Smooth muscle cell (in vitro differentiated cells): ENCODE data around the gene ADAM15. TPM values are rescaled to one million over a fixed set of nuclear protein-coding genes. Genes with fewer than 3 reads are reported as not detected.

Source experiments
- DNase-seq: peaks from one replicate; lab custom pipeline; 2025; ENCODE audit not compliant: unreplicated experiment; lab: John Stamatoyannopoulos, UW
- H2AFZ ChIP-seq: fragments of 200-600 bp; sonication (generic); 2 replicates; pipeline ENCODE4 v1.6.0; 2016; ENCODE audit warnings: antibody characterized with exemption, low read depth, mild to moderate bottlenecking
- H3F3A ChIP-seq: fragments of 200-600 bp; sonication (generic); 2 replicates; pipeline ENCODE4 v1.6.0; 2017; ENCODE audit warnings: antibody characterized with exemption, low read depth
- H3K27ac ChIP-seq: fragments of 200-600 bp; sonication (generic); 2 replicates; pipeline ENCODE4 v1.5.1; 2016; ENCODE audit warnings: low read depth, mild to moderate bottlenecking
- H3K27me3 ChIP-seq: fragments of 200-600 bp; sonication (generic); 2 replicates; pipeline ENCODE4 v1.6.1; 2016; ENCODE audit warnings: low read depth, mild to moderate bottlenecking
- H3K36me3 ChIP-seq: fragments of 200-600 bp; sonication (generic); 2 replicates; pipeline ENCODE4 v1.5.1; 2016; ENCODE audit warnings: low read depth
- H3K4me1 ChIP-seq: fragments of 200-600 bp; sonication (generic); 2 replicates; pipeline ENCODE4 v1.5.1; 2016; ENCODE audit warnings: low read depth
- H3K4me2 ChIP-seq: fragments of 200-600 bp; sonication (generic); 2 replicates; pipeline ENCODE4 v1.6.0; 2016; ENCODE audit warnings: mild to moderate bottlenecking
- H3K4me3 ChIP-seq: fragments of 200-600 bp; sonication (generic); 2 replicates; pipeline ENCODE4 v1.5.1; 2016; ENCODE audit warnings: mild to moderate bottlenecking
- H3K79me2 ChIP-seq: fragments of 200-600 bp; sonication (generic); 2 replicates; pipeline ENCODE4 v1.6.0; 2016; ENCODE audit warnings: low read depth, mild to moderate bottlenecking
- H3K9ac ChIP-seq: fragments of 200-600 bp; sonication (generic); 2 replicates; pipeline ENCODE4 v1.6.0; 2016; ENCODE audit warnings: low read depth
- H3K9me3 ChIP-seq: fragments of 200-600 bp; sonication (generic); replicated peaks from 2 replicates; pipeline ENCODE4 v1.5.1; 2016; ENCODE audit warnings: low read depth
- H4K20me1 ChIP-seq: fragments of 200-600 bp; sonication (generic); 2 replicates; pipeline ENCODE4 v1.6.0; 2016; ENCODE audit warnings: low read depth
- CTCF ChIP-seq: fragments of 200-600 bp; sonication (generic); IDR thresholded peaks from 2 replicates; pipeline ENCODE4 v1.5.1; 2017; ENCODE audit warnings: borderline replicate concordance, mild to moderate bottlenecking, antibody characterized with exemption; ENCODE audit not compliant: insufficient read depth, poor library complexity, severe bottlenecking
- WGBS: methylation state at CpG from one replicate; pipeline ENCODE4 v1.1.7; 2016; ENCODE audit warnings: low lambda C conversion rate; 5-methylcytosine and 5-hydroxymethylcytosine counted together
- polyA plus RNA-seq: library from polyadenylated mRNA; unstranded; fragments of >200 nt; fragmentation: Nextera tagmentation; extraction: Ambion mirVana; gene quantifications from 2 replicates; pipeline ENCODE4 v1.2.1, GENCODE V29; 2016
- total RNA-seq: library from RNA; depleted of rRNA; stranded (reverse); fragments of >200 nt; gene quantifications from 2 replicates; pipeline ENCODE4 v1.2.3, GENCODE V29; 2014

The ADAM15 gene
- total and polyA plus RNA-seq, 2 experiments from 2014 or later = 41.2 to 45.4 TPM

DNA sequence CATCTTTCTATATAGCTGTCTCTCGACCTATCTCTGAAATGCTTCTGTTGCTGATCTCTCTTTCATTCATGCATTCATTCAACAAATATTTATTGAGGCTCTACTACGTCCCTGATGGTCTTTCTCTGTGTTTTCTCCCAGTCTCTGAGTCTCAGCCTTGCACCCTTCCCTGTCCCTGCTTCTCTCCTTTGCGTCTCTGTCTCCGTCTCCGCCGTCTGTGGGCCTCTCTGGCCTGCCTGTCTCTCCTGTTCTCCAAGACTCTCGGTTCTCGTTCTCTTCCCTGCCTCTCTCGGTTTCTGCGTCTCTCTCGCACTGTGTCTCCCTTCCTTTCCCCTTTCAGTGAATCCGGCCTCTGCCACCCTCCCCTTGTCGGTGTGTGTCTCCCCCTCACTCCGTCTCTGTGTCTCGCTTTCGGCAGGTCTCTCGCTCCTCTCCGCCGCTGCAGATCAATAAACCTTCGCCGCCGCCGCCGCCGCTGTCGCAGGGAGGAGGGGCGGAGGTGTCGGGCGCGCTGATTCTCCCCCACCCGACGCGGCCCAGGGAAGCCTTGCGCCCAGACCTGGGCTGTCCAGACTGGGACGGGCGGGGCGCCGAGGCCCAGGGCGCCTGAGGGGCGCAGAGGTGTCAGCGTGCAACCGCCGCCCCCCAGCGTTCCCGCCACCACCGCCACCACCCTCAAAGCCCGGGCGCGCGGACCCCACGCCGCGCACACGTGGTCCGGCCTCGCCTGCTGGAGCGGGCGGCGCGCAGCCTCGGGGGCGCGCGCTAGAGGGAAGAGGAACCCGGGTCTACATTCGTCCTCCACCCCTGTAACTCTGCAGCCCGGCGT, 30.6 kb downstream of the ADAM15 start:
- peak overlapping the region; percentile 97 for H3K4me2 ChIP-seq
- 3% methylated on average over 57 of the region's 68 CpGs for WGBS
- DNase-seq = no peak

DNA sequence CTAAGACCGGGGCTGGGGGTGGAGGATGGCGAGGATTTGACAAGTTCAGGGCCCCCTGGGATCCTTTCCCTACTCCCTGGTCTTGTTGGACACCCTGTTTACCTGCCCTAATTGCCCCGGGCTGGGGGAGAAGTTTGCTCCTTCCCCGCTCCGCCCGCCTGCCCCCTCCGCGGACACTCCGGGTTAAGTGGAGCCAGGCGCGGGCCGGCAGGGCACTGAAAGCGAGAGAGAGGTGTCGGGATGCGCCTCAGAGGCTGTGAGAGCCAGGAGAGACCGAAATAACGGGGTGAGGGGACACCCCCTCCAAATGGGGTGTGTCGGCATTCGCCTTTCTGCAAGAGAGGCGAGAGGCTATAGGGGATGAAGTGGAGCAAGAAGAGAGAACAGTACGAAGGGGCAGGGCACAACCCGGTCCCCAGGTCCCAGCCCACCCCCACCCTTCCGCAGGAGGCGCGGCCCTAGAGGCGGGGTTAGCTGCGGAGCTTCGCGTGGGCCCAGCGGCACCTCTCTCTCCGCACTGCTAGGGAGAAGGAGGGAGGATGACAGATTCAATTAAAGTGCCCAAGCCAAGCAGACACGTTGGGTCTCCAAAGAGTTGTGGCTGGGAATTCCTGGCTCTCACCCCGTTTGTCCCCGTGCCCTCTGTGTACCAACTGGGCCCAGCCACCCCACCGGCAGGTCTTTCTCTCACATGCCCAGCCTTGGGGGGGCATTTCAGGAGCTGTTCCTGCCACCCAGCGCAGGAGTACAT, 31.4 kb downstream of the ADAM15 start:
- no peak for DNase-seq
- peaks cover 35% of the 10 kb centered on the region for H3K4me1 ChIP-seq
- no peak overlapping the region for H3K9ac ChIP-seq

More for the DNA sequence above, 30.6 kb downstream of the ADAM15 start:
- Histone ChIP-seq H3K4me1 (peaks cover 35% of the 10 kb centered on the region), H4K20me1 (peaks cover 14% of the 10 kb centered on the region), H3F3A (peaks cover 7% of the 10 kb centered on the region), H3K27ac (no peak overlapping the region), H3K36me3 (no peaks in the 10 kb centered on the region), H3K27me3 (peaks cover 53% of the 10 kb centered on the region), H3K79me2 (no peaks in the 10 kb centered on the region), H2AFZ (no peak overlapping the region), H3K9me3 (no peaks in the 10 kb centered on the region), H3K9ac (no peak overlapping the region), H3K4me3 (peak overlapping the region; percentile 60)
- no peak for TF ChIP-seq CTCF

DNA sequence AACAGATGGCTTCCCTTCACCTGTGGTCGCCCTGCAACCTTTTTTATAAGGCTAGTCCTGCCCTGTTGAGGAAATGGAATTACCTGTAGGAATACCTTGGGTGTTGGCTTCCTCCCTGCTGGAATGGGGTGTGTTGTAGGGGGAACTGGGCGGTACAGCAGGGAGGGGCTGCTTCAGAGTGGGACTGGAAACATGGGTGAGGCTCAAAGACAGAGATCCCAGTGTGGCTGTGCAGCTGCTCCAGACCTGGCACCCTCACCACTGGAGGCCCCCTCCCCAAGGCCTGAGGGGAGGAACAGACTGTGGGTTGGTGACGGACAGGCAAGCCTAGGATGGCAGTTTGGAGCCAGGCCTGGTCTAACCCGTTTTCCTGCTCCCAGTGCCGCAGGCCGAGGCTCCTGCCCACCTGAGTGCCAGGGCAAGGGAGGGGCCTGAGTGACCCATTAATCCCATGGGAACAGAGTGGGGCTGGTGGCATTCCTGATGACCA, 32.0 kb downstream of the ADAM15 start:
- Histone ChIP-seq H4K20me1 (peaks cover 14% of the 10 kb centered on the region), H3K9ac (no peak overlapping the region), H3K9me3 (no peaks in the 10 kb centered on the region), H3K79me2 (no peaks in the 10 kb centered on the region), H3K27ac (no peak overlapping the region), H3K4me3 (no peak overlapping the region), H3K4me1 (peaks cover 35% of the 10 kb centered on the region), H3F3A (peaks cover 7% of the 10 kb centered on the region), H3K4me2 (no peak overlapping the region), H3K36me3 (no peaks in the 10 kb centered on the region), H2AFZ (no peak overlapping the region), H3K27me3 (peaks cover 53% of the 10 kb centered on the region)
- WGBS = 51% methylated on average over 6 of the region's 6 CpGs
- no peak for TF ChIP-seq CTCF
- DNase-seq = no peak

More for the DNA sequence above, 31.4 kb downstream of the ADAM15 start:
- H3K36me3 ChIP-seq = no peaks in the 10 kb centered on the region
- no peak overlapping the region for H2AFZ ChIP-seq
- peak overlapping the region; percentile 60 for H3K4me3 ChIP-seq
- 12% methylated on average over 36 of the region's 36 CpGs for WGBS
- no peak for TF ChIP-seq CTCF
- peak overlapping the region; percentile 97 for H3K4me2 ChIP-seq
- no peaks in the 10 kb centered on the region for H3K79me2 ChIP-seq
- H3K9me3 ChIP-seq = no peaks in the 10 kb centered on the region
- peaks cover 53% of the 10 kb centered on the region for H3K27me3 ChIP-seq
- H3K27ac ChIP-seq = no peak overlapping the region
- peaks cover 14% of the 10 kb centered on the region for H4K20me1 ChIP-seq
- peaks cover 7% of the 10 kb centered on the region for H3F3A ChIP-seq
